Measurements from ENCODE around the gene LAD1.

The LAD1 gene

GRCh38 chr1:201419256-201419655, 20.1 kb upstream of the LAD1 start:
- DNase-seq: no peak

- no peak for DNase-seq
Measured at GRCh38 chr1:201418461-201418860, 19.3 kb upstream of the LAD1 start.

GRCh38 chr1:201414051-201414738, 15.1 kb upstream of the LAD1 start:
- DNase-seq: no peak

- no peak for DNase-seq
Measured at GRCh38 chr1:201411292-201411691, 12.2 kb upstream of the LAD1 start.

- no peak for DNase-seq
Measured at GRCh38 chr1:201409440-201409839, 10.3 kb upstream of the LAD1 start.

GRCh38 chr1:201408834-201409200, 9.7 kb upstream of the LAD1 start:
- DNase-seq: no peak

GRCh38 chr1:201408176-201408833, 9.2 kb upstream of the LAD1 start:
- peak; percentile 72 for DNase-seq

- no peak for DNase-seq
Measured at GRCh38 chr1:201406831-201407406, 7.8 kb upstream of the LAD1 start.

- DNase-seq: no peak
Measured at GRCh38 chr1:201405484-201405831, 6.3 kb upstream of the LAD1 start.

- no peak for DNase-seq
Measured at GRCh38 chr1:201404722-201405483, 5.8 kb upstream of the LAD1 start.

- DNase-seq: no peak
Measured at GRCh38 chr1:201404055-201404454, 4.9 kb upstream of the LAD1 start.

- no peak for DNase-seq
Measured at GRCh38 chr1:201403359-201403758, 4.2 kb upstream of the LAD1 start.

- no peak for DNase-seq
Measured at GRCh38 chr1:201401700-201402099, 2.6 kb upstream of the LAD1 start.

- no peak for DNase-seq
Measured at GRCh38 chr1:201400852-201401230, 1.7 kb upstream of the LAD1 start.

GRCh38 chr1:201400212-201400851, 1.2 kb upstream of the LAD1 start:
- no peak for DNase-seq

GRCh38 chr1:201399352-201400126, 415 bp upstream of the LAD1 start:
- no peak for DNase-seq

- DNase-seq: no peak
Measured at GRCh38 chr1:201397675-201398074, 1.4 kb downstream of the LAD1 start.

GRCh38 chr1:201396861-201397464, 2.2 kb downstream of the LAD1 start:
- DNase-seq: no peak

- no peak for DNase-seq
Measured at GRCh38 chr1:201395936-201396335, 3.2 kb downstream of the LAD1 start.

- DNase-seq: no peak
Measured at GRCh38 chr1:201394591-201394990, 4.5 kb downstream of the LAD1 start.

- DNase-seq: no peak
Measured at GRCh38 chr1:201393076-201393475, 6.0 kb downstream of the LAD1 start.
